ENCODE results near the gene CAMK4.

CAMK4 gene

GRCh38 chr5:111532886-111533582 lies 308.9 kb downstream of the CAMK4 start:
- DNase-seq = no peak

- DNase-seq = no peak
Measured at GRCh38 chr5:111535879-111536549, 311.8 kb downstream of the CAMK4 start.

- no peak for DNase-seq
Measured at GRCh38 chr5:111537141-111538024, 313.2 kb downstream of the CAMK4 start.

Data from nucleus accumbens (tissue), 56 donors.